Neural cell (in vitro differentiated cells): ENCODE results near the gene JOSD1. TPM values are rescaled to one million over a fixed set of nuclear protein-coding genes. Genes with fewer than 3 reads are reported as not detected.

Experiments
- H2AFZ ChIP-seq: fragments of 200-600, 300-800 bp; sonication (generic), shearing (Covaris generic); 2 replicates; pipeline ENCODE4 v1.6.0; 2014; ENCODE audit warnings: low read depth, mild to moderate bottlenecking, antibody characterized with exemption, low read length, moderate library complexity
- H3F3A ChIP-seq: fragments of 200-600 bp; shearing (Covaris generic); 2 replicates; pipeline ENCODE4 v1.6.1; 2016; ENCODE audit warnings: mild to moderate bottlenecking, moderate library complexity, mixed read lengths, antibody characterized with exemption, low read length; ENCODE audit not compliant: insufficient read depth, poor library complexity, severe bottlenecking
- H3K27ac ChIP-seq: fragments of 200-600, 300-800 bp; sonication (generic), shearing (Covaris generic); 2 replicates; pipeline ENCODE4 v1.5.1; 2014; ENCODE audit warnings: mild to moderate bottlenecking, low read length, moderate library complexity
- H3K27me3 ChIP-seq: fragments of 300-800, 200-600 bp; sonication (generic), shearing (Covaris generic); 2 replicates; pipeline ENCODE4 v1.6.0; 2014; ENCODE audit warnings: mild to moderate bottlenecking, low read depth, low read length, moderate library complexity; ENCODE audit not compliant: insufficient read depth
- H3K36me3 ChIP-seq: fragments of 300-800, 200-600 bp; sonication (generic), shearing (Covaris generic); 2 replicates; pipeline ENCODE4 v1.5.1; 2014; ENCODE audit warnings: mild to moderate bottlenecking, antibody characterized with exemption, low read length, moderate library complexity; ENCODE audit not compliant: insufficient read depth
- H3K4me2 ChIP-seq: fragments of 300-800, 200-600 bp; sonication (generic), shearing (Covaris generic); 2 replicates; pipeline ENCODE4 v1.6.0; 2014; ENCODE audit warnings: mild to moderate bottlenecking, low read length
- H3K4me3 ChIP-seq: fragments of 300-800, 200-600 bp; sonication (generic), shearing (Covaris generic); 2 replicates; pipeline ENCODE4 v1.5.1; 2014; ENCODE audit warnings: mild to moderate bottlenecking, low read length, moderate library complexity
- H3K79me2 ChIP-seq: fragments of 200-600 bp; shearing (Covaris generic); replicated peaks from 2 replicates; pipeline ENCODE4 v1.6.0; 2014; ENCODE audit warnings: mild to moderate bottlenecking, low read length, moderate library complexity; ENCODE audit not compliant: insufficient read depth
- H3K9ac ChIP-seq: fragments of 300-800, 200-600 bp; sonication (generic), shearing (Covaris generic); 2 replicates; pipeline ENCODE4 v1.6.1; 2016; ENCODE audit warnings: mild to moderate bottlenecking, low read length, mixed read lengths
- H3K9me2 ChIP-seq: fragments of 200-600 bp; shearing (Covaris generic); 2 replicates; pipeline ENCODE4 v1.6.1; 2016; ENCODE audit warnings: mild to moderate bottlenecking, low read length, mixed read lengths; ENCODE audit not compliant: insufficient read depth
- H3K9me3 ChIP-seq: fragments of 200-600, 300-800 bp; sonication (generic), shearing (Covaris generic); 2 replicates; pipeline ENCODE4 v1.6.1; 2016; ENCODE audit warnings: mild to moderate bottlenecking, mixed run types, low read length, moderate library complexity, mixed read lengths
- H4K20me1 ChIP-seq: fragments of 200-600 bp; shearing (Covaris generic); 2 replicates; pipeline ENCODE4 v1.6.1; 2016; ENCODE audit warnings: mild to moderate bottlenecking, mixed run types; ENCODE audit not compliant: insufficient read depth
- CTCF ChIP-seq: fragments of 450-650 bp; IDR thresholded peaks from 2 replicates; pipeline ENCODE4 v1.5.1; 2014; ENCODE audit warnings: antibody characterized with exemption, mild to moderate bottlenecking, moderate library complexity; ENCODE audit not compliant: poor library complexity, severe bottlenecking
- EP300 ChIP-seq: fragments of 450-650 bp; conservative IDR thresholded peaks from 2 replicates; pipeline ENCODE4 v1.6.1; 2014; ENCODE audit warnings: antibody characterized with exemption, mild to moderate bottlenecking, moderate library complexity; ENCODE audit not compliant: poor library complexity, severe bottlenecking
- EZH2 ChIP-seq: fragments of 200-600, 300-800 bp; shearing (Covaris generic), sonication (generic); IDR thresholded peaks from 2 replicates; pipeline ENCODE4 v1.6.1; 2014; ENCODE audit warnings: antibody characterized with exemption, low read length, borderline replicate concordance, mild to moderate bottlenecking; ENCODE audit not compliant: insufficient read depth, poor library complexity, severe bottlenecking
- MXI1 ChIP-seq: fragments of 450-650 bp; conservative IDR thresholded peaks from 2 replicates; pipeline ENCODE4 v1.6.1; 2014; ENCODE audit warnings: antibody characterized with exemption, mild to moderate bottlenecking; ENCODE audit not compliant: poor library complexity, severe bottlenecking
- POLR2AphosphoS5 ChIP-seq: IDR thresholded peaks from 2 replicates; pipeline ENCODE4 v1.6.1; 2012
- RAD21 ChIP-seq: fragments of 450-650 bp; conservative IDR thresholded peaks from 2 replicates; pipeline ENCODE4 v1.6.1; 2014; ENCODE audit warnings: antibody characterized with exemption, mild to moderate bottlenecking, moderate library complexity
- SMC3 ChIP-seq: fragments of 450-650 bp; conservative IDR thresholded peaks from 2 replicates; pipeline ENCODE4 v1.6.1; 2014; ENCODE audit warnings: antibody characterized with exemption, mild to moderate bottlenecking, moderate library complexity; ENCODE audit not compliant: poor library complexity
- TAF1 ChIP-seq: IDR thresholded peaks from 2 replicates; pipeline ENCODE4 v1.6.1; 2012; ENCODE audit warnings: low read depth
- polyA plus RNA-seq: library from polyadenylated mRNA; depleted of rRNA; stranded (reverse); fragments of >200 nt; gene quantifications from 2 replicates; pipeline ENCODE4 v1.2.3, GENCODE V29; 2014
- TF ChIP-seq, protein P1 (sequence below): IDR thresholded peaks from 2 replicates; pipeline ENCODE4 v1.6.1; 2012; ENCODE audit warnings: borderline replicate concordance

Gene JOSD1
- polyA plus RNA-seq, 1 donor from 2014 or later, result 71.3 TPM

DNA sequence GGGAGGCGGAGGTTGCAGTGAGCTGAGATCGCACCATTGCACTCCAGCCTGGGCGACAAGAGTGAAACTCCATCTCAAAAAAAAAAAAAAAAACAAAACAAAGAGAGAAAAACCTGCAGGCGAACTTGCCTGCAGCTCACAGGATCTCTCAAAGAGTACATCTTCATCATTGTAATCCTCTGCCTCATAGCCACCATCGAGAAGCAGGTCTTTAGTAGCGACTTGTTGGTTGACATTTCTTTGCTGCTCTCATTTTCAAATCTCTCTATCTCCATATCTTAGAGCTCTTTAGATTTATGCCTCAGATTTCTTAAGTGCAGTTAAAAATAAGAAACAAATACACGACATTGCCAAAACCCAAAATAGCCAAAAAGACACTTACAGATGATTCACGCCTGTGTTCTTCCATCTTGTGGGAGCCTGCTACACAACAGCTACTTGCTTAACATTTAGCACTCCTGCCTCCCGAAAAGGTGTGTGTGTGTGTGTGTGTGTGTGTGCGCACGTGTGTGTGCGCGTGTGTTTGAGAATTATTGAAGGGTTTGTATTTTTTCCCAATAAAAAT is 59.2 kb downstream of the JOSD1 start:
- H3K9me2 ChIP-seq, result no peaks in the 10 kb centered on the region
- TF ChIP-seq, protein P1, sequence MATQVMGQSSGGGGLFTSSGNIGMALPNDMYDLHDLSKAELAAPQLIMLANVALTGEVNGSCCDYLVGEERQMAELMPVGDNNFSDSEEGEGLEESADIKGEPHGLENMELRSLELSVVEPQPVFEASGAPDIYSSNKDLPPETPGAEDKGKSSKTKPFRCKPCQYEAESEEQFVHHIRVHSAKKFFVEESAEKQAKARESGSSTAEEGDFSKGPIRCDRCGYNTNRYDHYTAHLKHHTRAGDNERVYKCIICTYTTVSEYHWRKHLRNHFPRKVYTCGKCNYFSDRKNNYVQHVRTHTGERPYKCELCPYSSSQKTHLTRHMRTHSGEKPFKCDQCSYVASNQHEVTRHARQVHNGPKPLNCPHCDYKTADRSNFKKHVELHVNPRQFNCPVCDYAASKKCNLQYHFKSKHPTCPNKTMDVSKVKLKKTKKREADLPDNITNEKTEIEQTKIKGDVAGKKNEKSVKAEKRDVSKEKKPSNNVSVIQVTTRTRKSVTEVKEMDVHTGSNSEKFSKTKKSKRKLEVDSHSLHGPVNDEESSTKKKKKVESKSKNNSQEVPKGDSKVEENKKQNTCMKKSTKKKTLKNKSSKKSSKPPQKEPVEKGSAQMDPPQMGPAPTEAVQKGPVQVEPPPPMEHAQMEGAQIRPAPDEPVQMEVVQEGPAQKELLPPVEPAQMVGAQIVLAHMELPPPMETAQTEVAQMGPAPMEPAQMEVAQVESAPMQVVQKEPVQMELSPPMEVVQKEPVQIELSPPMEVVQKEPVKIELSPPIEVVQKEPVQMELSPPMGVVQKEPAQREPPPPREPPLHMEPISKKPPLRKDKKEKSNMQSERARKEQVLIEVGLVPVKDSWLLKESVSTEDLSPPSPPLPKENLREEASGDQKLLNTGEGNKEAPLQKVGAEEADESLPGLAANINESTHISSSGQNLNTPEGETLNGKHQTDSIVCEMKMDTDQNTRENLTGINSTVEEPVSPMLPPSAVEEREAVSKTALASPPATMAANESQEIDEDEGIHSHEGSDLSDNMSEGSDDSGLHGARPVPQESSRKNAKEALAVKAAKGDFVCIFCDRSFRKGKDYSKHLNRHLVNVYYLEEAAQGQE, result no peak
- TF ChIP-seq RAD21, result no peak
- no peak for TF ChIP-seq EP300
- TF ChIP-seq TAF1, result no peak
- TF ChIP-seq MXI1, result no peak
- no peak for TF ChIP-seq SMC3
- TF ChIP-seq POLR2AphosphoS5, result no peak
- no peak for TF ChIP-seq CTCF
- TF ChIP-seq EZH2, result no peak
- H3K79me2 ChIP-seq, result no peaks in the 10 kb centered on the region
- H3F3A ChIP-seq, result no peaks in the 10 kb centered on the region
- no peaks in the 10 kb centered on the region for H3K27me3 ChIP-seq
- H4K20me1 ChIP-seq, result no peaks in the 10 kb centered on the region
- H3K9me3 ChIP-seq, result no peaks in the 10 kb centered on the region
- H2AFZ ChIP-seq, result no peak overlapping the region
- no peak overlapping the region for H3K4me3 ChIP-seq
- H3K9ac ChIP-seq, result no peak overlapping the region
- H3K4me2 ChIP-seq, result no peak overlapping the region
- no peaks in the 10 kb centered on the region for H3K36me3 ChIP-seq
- H3K27ac ChIP-seq, result no peak overlapping the region

GRCh38 chr22:38638728-38639127 is 62.0 kb downstream of the JOSD1 start:
- H3K27me3 ChIP-seq, result no peaks in the 10 kb centered on the region
- H3K79me2 ChIP-seq, result no peaks in the 10 kb centered on the region

More at GRCh38 chr22:38638728-38639127, 62.0 kb downstream of the JOSD1 start:
- Histone ChIP-seq H3K36me3 (no peaks in the 10 kb centered on the region), H3K4me2 (no peak overlapping the region), H3K9me2 (no peaks in the 10 kb centered on the region), H3K27ac (no peak overlapping the region), H2AFZ (no peak overlapping the region), H4K20me1 (no peaks in the 10 kb centered on the region), H3K9me3 (no peaks in the 10 kb centered on the region), H3F3A (no peaks in the 10 kb centered on the region), H3K9ac (no peak overlapping the region), H3K4me3 (no peak overlapping the region)
- no peak for TF ChIP-seq SMC3
- TF ChIP-seq CTCF, result no peak
- no peak for TF ChIP-seq EZH2
- no peak for TF ChIP-seq EP300
- no peak for TF ChIP-seq POLR2AphosphoS5
- TF ChIP-seq TAF1, result no peak
